Measurements from ENCODE around the gene APCDD1. TPM values are rescaled to one million over a fixed set of nuclear protein-coding genes. Genes with fewer than 3 reads are reported as not detected.
"Not testable (repeated sequence)": the region's sequence is repeated elsewhere in the genome, so short reads cannot be mapped to it uniquely, and the experiment has no call there.

The APCDD1 gene
- total RNA-seq, 1 donor from 2014 or later: 4.4 TPM

GRCh38 chr18:10533111-10533510 lies 78.7 kb downstream of the APCDD1 start:
- Mint-ChIP-seq H3K9me3 (ENCODE audit: unreplicated experiment) (no peaks in the 10 kb centered on the region), H3K4me3 (ENCODE audit: unreplicated experiment) (no peak overlapping the region), H3K27ac (ENCODE audit: unreplicated experiment) (no peak overlapping the region), H3K36me3 (ENCODE audit: low read depth, unreplicated experiment) (peaks cover 6% of the 10 kb centered on the region), H3K4me1 (ENCODE audit: low read depth, unreplicated experiment) (peaks cover 16% of the 10 kb centered on the region), H3K27me3 (ENCODE audit: low read depth, unreplicated experiment) (no peaks in the 10 kb centered on the region)
- Histone ChIP-seq H3K4me3 (ENCODE audit: insufficient read depth, low read depth, low read length) (no peak overlapping the region), H3K4me1 (ENCODE audit: insufficient read depth, low read length) (no peaks in the 10 kb centered on the region), H3K4me2 (ENCODE audit: low read length) (no peak overlapping the region), H4K20me1 (ENCODE audit: insufficient read depth, low read length) (peaks cover 40% of the 10 kb centered on the region), H3K27me3 (ENCODE audit: insufficient read depth, low read length) (no peaks in the 10 kb centered on the region), H3K9me3 (ENCODE audit: insufficient read depth, low read depth, low read length) (no peaks in the 10 kb centered on the region), H3K79me2 (ENCODE audit: insufficient read depth, low read length) (peaks cover 80% of the 10 kb centered on the region), H2AFZ (ENCODE audit: low read depth, low read length) (no peak overlapping the region), H3K9ac (ENCODE audit: low read length) (no peak overlapping the region), H3K36me3 (ENCODE audit: insufficient read depth, low read length) (no peaks in the 10 kb centered on the region), H3K27ac (ENCODE audit: low read depth, low read length) (no peak overlapping the region)
- DNase-seq (ENCODE audit: low read depth) (no peak), FAIRE-seq (no peak)
- no peak for TF ChIP-seq EZH2 (IDR thresholded peaks at IDR 0.05; ENCODE audit: insufficient read depth, low read length)
- TF ChIP-seq, protein P1, sequence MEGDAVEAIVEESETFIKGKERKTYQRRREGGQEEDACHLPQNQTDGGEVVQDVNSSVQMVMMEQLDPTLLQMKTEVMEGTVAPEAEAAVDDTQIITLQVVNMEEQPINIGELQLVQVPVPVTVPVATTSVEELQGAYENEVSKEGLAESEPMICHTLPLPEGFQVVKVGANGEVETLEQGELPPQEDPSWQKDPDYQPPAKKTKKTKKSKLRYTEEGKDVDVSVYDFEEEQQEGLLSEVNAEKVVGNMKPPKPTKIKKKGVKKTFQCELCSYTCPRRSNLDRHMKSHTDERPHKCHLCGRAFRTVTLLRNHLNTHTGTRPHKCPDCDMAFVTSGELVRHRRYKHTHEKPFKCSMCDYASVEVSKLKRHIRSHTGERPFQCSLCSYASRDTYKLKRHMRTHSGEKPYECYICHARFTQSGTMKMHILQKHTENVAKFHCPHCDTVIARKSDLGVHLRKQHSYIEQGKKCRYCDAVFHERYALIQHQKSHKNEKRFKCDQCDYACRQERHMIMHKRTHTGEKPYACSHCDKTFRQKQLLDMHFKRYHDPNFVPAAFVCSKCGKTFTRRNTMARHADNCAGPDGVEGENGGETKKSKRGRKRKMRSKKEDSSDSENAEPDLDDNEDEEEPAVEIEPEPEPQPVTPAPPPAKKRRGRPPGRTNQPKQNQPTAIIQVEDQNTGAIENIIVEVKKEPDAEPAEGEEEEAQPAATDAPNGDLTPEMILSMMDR (IDR thresholded peaks at IDR 0.05; ENCODE audit: insufficient read depth, low read depth, low read length): no peak

DNA sequence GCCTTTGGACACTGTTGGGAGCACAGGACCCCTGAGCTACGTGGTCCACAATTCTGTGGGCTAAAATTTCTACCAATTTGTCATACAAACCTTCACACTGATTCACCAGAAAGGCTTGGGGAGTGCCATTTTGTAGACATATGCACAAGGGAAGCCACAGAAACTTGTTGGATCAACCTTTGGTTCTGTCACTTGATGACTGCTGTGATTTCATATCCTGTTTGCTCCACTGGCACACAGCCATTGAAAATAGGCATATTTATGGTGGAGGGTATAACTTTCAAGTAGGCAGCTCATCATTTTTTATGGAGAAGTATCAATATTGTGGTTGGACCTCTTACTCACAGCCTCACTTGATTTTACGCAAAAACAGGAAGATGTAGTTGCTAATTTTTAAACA lies 81.8 kb downstream of the APCDD1 start:
- DNase-seq (ENCODE audit: low read depth) (peak; percentile 49), FAIRE-seq (peak; percentile 55)
- peaks cover 7% of the 10 kb centered on the region for H3K36me3 Mint-ChIP-seq (ENCODE audit: low read depth, unreplicated experiment)
- Histone ChIP-seq H3K4me2 (ENCODE audit: low read length) (peak overlapping the region; percentile 26), H3K4me1 (ENCODE audit: insufficient read depth, low read length) (no peaks in the 10 kb centered on the region), H3K36me3 (ENCODE audit: insufficient read depth, low read length) (peaks cover 17% of the 10 kb centered on the region), H4K20me1 (ENCODE audit: insufficient read depth, low read length) (peaks cover 25% of the 10 kb centered on the region), H3K27me3 (ENCODE audit: insufficient read depth, low read length) (no peaks in the 10 kb centered on the region), H2AFZ (ENCODE audit: low read depth, low read length) (no peak overlapping the region), H3K79me2 (ENCODE audit: insufficient read depth, low read length) (peaks cover 48% of the 10 kb centered on the region), H3K9me3 (ENCODE audit: insufficient read depth, low read depth, low read length) (no peaks in the 10 kb centered on the region), H3K4me3 (ENCODE audit: insufficient read depth, low read depth, low read length) (no peak overlapping the region), H3K9ac (ENCODE audit: low read length) (no peak overlapping the region), H3K27ac (ENCODE audit: low read depth, low read length) (peak overlapping the region; percentile 52)
- H3K27me3 Mint-ChIP-seq (ENCODE audit: low read depth, unreplicated experiment): no peaks in the 10 kb centered on the region
- H3K9me3 Mint-ChIP-seq (ENCODE audit: unreplicated experiment): no peaks in the 10 kb centered on the region
- H3K27ac Mint-ChIP-seq (ENCODE audit: unreplicated experiment): no peak overlapping the region
- TF ChIP-seq EZH2 (IDR thresholded peaks at IDR 0.05; ENCODE audit: insufficient read depth, low read length): no peak
- TF ChIP-seq, protein P1 (IDR thresholded peaks at IDR 0.05; ENCODE audit: insufficient read depth, low read depth, low read length): no peak
- H3K4me1 Mint-ChIP-seq (ENCODE audit: low read depth, unreplicated experiment): peaks cover 5% of the 10 kb centered on the region
- no peak overlapping the region for H3K4me3 Mint-ChIP-seq (ENCODE audit: unreplicated experiment)

GRCh38 chr18:10537765-10538164 lies 83.3 kb downstream of the APCDD1 start:
- H2AFZ ChIP-seq (ENCODE audit: low read depth, low read length): no peak overlapping the region
- no peak overlapping the region for H3K4me2 ChIP-seq (ENCODE audit: low read length)
- no peak for FAIRE-seq
- no peaks in the 10 kb centered on the region for H3K27me3 ChIP-seq (ENCODE audit: insufficient read depth, low read length)
- no peaks in the 10 kb centered on the region for H3K27me3 Mint-ChIP-seq (ENCODE audit: low read depth, unreplicated experiment)
- no peak overlapping the region for H3K27ac ChIP-seq (ENCODE audit: low read depth, low read length)
- H3K9ac ChIP-seq (ENCODE audit: low read length): no peak overlapping the region
- no peaks in the 10 kb centered on the region for H3K9me3 ChIP-seq (ENCODE audit: insufficient read depth, low read depth, low read length)
- H3K36me3 ChIP-seq (ENCODE audit: insufficient read depth, low read length): peaks cover 25% of the 10 kb centered on the region
- peaks cover 29% of the 10 kb centered on the region for H4K20me1 ChIP-seq (ENCODE audit: insufficient read depth, low read length)
- H3K4me3 ChIP-seq (ENCODE audit: insufficient read depth, low read depth, low read length): no peak overlapping the region
- peaks cover 11% of the 10 kb centered on the region for H3K36me3 Mint-ChIP-seq (ENCODE audit: low read depth, unreplicated experiment)
- H3K79me2 ChIP-seq (ENCODE audit: insufficient read depth, low read length): peaks cover 35% of the 10 kb centered on the region
- DNase-seq (ENCODE audit: low read depth): no peak
- no peaks in the 10 kb centered on the region for H3K4me1 ChIP-seq (ENCODE audit: insufficient read depth, low read length)
- H3K4me3 Mint-ChIP-seq (ENCODE audit: unreplicated experiment): no peak overlapping the region
- H3K4me1 Mint-ChIP-seq (ENCODE audit: low read depth, unreplicated experiment): peaks cover 5% of the 10 kb centered on the region
- TF ChIP-seq, protein P1 (IDR thresholded peaks at IDR 0.05; ENCODE audit: insufficient read depth, low read depth, low read length): no peak
- TF ChIP-seq EZH2 (IDR thresholded peaks at IDR 0.05; ENCODE audit: insufficient read depth, low read length): no peak
- no peak overlapping the region for H3K27ac Mint-ChIP-seq (ENCODE audit: unreplicated experiment)
- no peaks in the 10 kb centered on the region for H3K9me3 Mint-ChIP-seq (ENCODE audit: unreplicated experiment)

GRCh38 chr18:10539124-10539523 lies 84.7 kb downstream of the APCDD1 start:
- not testable (repeated sequence) for H3K9me3 Mint-ChIP-seq (ENCODE audit: unreplicated experiment); H3K27me3 ChIP-seq (ENCODE audit: insufficient read depth, low read length); H3K9ac ChIP-seq (ENCODE audit: low read length); FAIRE-seq; H3K4me1 Mint-ChIP-seq (ENCODE audit: low read depth, unreplicated experiment); H3K4me2 ChIP-seq (ENCODE audit: low read length); H3K4me3 Mint-ChIP-seq (ENCODE audit: unreplicated experiment); H3K27ac Mint-ChIP-seq (ENCODE audit: unreplicated experiment); H3K4me3 ChIP-seq (ENCODE audit: insufficient read depth, low read depth, low read length); H3K4me1 ChIP-seq (ENCODE audit: insufficient read depth, low read length); H3K27me3 Mint-ChIP-seq (ENCODE audit: low read depth, unreplicated experiment); H3K27ac ChIP-seq (ENCODE audit: low read depth, low read length); H3K9me3 ChIP-seq (ENCODE audit: insufficient read depth, low read depth, low read length); DNase-seq (ENCODE audit: low read depth); H2AFZ ChIP-seq (ENCODE audit: low read depth, low read length)
- Histone ChIP-seq H3K36me3 (ENCODE audit: insufficient read depth, low read length) (peaks cover 25% of the 10 kb centered on the region), H3K79me2 (ENCODE audit: insufficient read depth, low read length) (peaks cover 21% of the 10 kb centered on the region), H4K20me1 (ENCODE audit: insufficient read depth, low read length) (peaks cover 40% of the 10 kb centered on the region)
- H3K36me3 Mint-ChIP-seq (ENCODE audit: low read depth, unreplicated experiment): peaks cover 10% of the 10 kb centered on the region

Data from astrocyte (in vitro differentiated cells and primary cell).